HG03565 (cell line): ENCODE data around the gene SLC25A14.
"Not testable (repeated sequence)": the region's sequence is repeated elsewhere in the genome, so short reads cannot be mapped to it uniquely, and the experiment has no call there.

Experiments
- ATAC-seq: cut with Tn5 transposase; IDR thresholded peaks from one replicate; pipeline ENCODE4 v1.9.1; 2021; ENCODE audit warnings: mild to moderate bottlenecking, moderate library complexity; ENCODE audit not compliant: unreplicated experiment

The SLC25A14 gene

GRCh38 chrX:130339408-130340222 is at the start of gene SLC25A14:
SLC25A14 (plus strand) TSS chrX:130339919; CDS start chrX:130340279, 360 bp downstream.
- ATAC-seq = peak; percentile 98

GRCh38 chrX:130295519-130296296 is 44.0 kb upstream of the SLC25A14 start:
- no peak for ATAC-seq

GRCh38 chrX:130296297-130296678 is 43.4 kb upstream of the SLC25A14 start:
- no peak for ATAC-seq

GRCh38 chrX:130296743-130297142 is 43.0 kb upstream of the SLC25A14 start:
- ATAC-seq = no peak

GRCh38 chrX:130299279-130300009 is 40.3 kb upstream of the SLC25A14 start:
- ATAC-seq = no peak

- no peak for ATAC-seq
Measured at GRCh38 chrX:130300010-130300282, 39.8 kb upstream of the SLC25A14 start.

- ATAC-seq = no peak
Measured at GRCh38 chrX:130301405-130301804, 38.3 kb upstream of the SLC25A14 start.

- no peak for ATAC-seq
Measured at GRCh38 chrX:130301977-130302376, 37.7 kb upstream of the SLC25A14 start.

- ATAC-seq = no peak
Measured at GRCh38 chrX:130304587-130305368, 34.9 kb upstream of the SLC25A14 start.

- not testable (repeated sequence) for ATAC-seq
Measured at GRCh38 chrX:130319886-130320285, 19.8 kb upstream of the SLC25A14 start.

GRCh38 chrX:130321550-130321949 is 18.2 kb upstream of the SLC25A14 start:
- ATAC-seq = peak; percentile 64

- no peak for ATAC-seq
Measured at GRCh38 chrX:130330146-130330545, 9.6 kb upstream of the SLC25A14 start.

GRCh38 chrX:130330706-130331105 is 9.0 kb upstream of the SLC25A14 start:
- peak; percentile 61 for ATAC-seq

GRCh38 chrX:130336531-130336930 is 3.2 kb upstream of the SLC25A14 start:
- ATAC-seq = no peak

GRCh38 chrX:130338869-130339268 is 850 bp upstream of the SLC25A14 start:
- not testable (repeated sequence) for ATAC-seq

- ATAC-seq = no peak
Measured at GRCh38 chrX:130340271-130340670, 552 bp downstream of the SLC25A14 start.

GRCh38 chrX:130343411-130343810 is 3.7 kb downstream of the SLC25A14 start:
- no peak for ATAC-seq

GRCh38 chrX:130347321-130347720 is 7.6 kb downstream of the SLC25A14 start:
- ATAC-seq = no peak

GRCh38 chrX:130351567-130351966 is 11.8 kb downstream of the SLC25A14 start:
- ATAC-seq = no peak

- ATAC-seq = not testable (repeated sequence)
Measured at GRCh38 chrX:130352050-130352449, 12.3 kb downstream of the SLC25A14 start.

- ATAC-seq = no peak
Measured at GRCh38 chrX:130376077-130376476, 36.4 kb downstream of the SLC25A14 start.
